Ureter (tissue), 1 donor: ENCODE measurements around the gene ATP7A. TPM values are rescaled to one million over a fixed set of nuclear protein-coding genes. Genes with fewer than 3 reads are reported as not detected.
"Not testable (repeated sequence)": the region's sequence is repeated elsewhere in the genome, so short reads cannot be mapped to it uniquely, and the experiment has no call there.

Experiments
- DNase-seq: peaks from one replicate; pipeline ENCODE4 v3.0.0-alpha.2; 2020; ENCODE audit warnings: low spot score
- total RNA-seq: library from RNA; stranded (reverse); gene quantifications from one replicate; pipeline ENCODE4 v1.2.4, GENCODE V29; 2023
- donor health status: DM: yes; HTN: yes; CAD: no.

The ATP7A gene
- total RNA-seq, 1 donor from 2014 or later, result 27.1 TPM

- no peak for DNase-seq
Observed at GRCh38 chrX:78037881-78038280, 127.4 kb downstream of the ATP7A start.

DNA sequence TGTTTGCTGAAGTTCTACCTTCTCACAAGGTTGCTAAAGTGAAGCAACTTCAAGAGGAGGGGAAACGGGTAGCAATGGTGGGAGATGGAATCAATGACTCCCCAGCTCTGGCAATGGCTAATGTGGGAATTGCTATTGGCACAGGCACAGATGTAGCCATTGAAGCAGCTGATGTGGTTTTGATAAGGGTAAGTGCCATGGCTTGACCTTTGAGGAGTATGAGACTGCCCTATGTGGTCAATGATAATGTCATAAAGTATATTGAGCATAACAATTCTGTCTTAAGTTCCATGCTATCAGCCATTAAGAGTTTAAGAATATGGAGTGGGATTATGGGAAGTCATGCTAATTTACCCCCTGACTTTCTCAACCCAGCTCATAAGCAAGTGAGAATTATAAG lies 132.1 kb downstream of the ATP7A start:
- DNase-seq, result no peak

- DNase-seq, result no peak
Observed at GRCh38 chrX:78046362-78046761, 135.9 kb downstream of the ATP7A start.

DNA sequence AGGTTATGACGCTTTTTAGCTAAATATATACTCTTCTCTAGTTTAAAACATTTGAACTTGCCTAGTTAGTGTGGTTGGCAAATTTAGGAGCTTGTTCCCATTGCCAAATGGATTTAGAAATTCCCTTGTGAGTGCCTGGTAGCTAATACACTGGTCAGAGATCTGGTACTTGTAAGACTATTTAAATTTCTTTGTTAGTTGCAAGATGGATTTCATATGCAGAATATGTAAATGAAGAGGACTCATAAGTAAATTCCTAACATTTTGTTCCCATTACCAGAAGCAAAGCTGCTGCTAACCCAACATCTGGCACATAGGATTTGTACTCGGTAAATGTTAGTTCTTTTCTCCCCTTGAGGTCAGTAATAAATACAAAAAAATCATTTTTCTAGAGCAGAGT lies 137.6 kb downstream of the ATP7A start:
- DNase-seq, result no peak

DNA sequence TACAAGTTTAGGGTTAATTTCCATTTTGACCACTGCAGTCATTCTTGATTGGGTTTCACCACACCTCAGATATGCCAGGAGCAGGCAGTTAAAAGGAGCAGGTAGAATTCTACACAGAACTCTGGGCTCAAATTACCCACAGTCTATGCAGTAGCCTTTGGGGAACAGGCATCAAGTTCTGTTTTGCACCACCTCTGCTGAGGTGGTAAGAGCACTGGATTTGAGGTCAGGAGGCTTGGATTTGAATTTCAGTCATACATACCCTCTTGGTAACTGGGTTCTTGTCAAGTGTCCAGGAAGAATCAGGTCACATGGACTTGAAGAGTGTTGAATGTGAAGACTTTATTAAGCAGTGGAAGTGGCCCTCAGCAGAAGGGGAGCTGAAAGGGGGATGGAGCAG lies 153.2 kb downstream of the ATP7A start:
- no peak for DNase-seq

- DNase-seq, result no peak
Observed at GRCh38 chrX:78064152-78064551, 153.7 kb downstream of the ATP7A start.

- not testable (repeated sequence) for DNase-seq
Observed at GRCh38 chrX:78064698-78065601, 154.5 kb downstream of the ATP7A start.

- DNase-seq, result no peak
Observed at GRCh38 chrX:78066110-78066509, 155.6 kb downstream of the ATP7A start.

DNA sequence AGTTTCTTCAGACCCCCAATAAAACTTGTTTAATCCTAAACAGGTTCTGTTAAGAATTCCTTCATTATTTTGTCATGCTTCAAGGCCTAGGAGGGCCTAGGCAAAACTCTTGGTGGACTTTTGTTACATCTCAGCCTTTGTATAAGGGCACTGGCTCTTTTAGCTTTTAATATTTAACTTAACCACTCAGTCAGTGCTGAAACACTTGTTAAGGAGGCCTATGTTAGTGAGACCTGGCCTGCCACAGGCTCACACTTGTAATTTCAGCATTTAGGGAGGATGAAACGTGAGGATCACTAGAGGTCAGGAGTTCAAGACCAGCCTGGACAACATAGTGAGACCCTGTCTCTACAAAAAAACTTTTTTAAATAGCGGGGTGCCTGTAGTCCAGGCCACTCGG lies 160.8 kb downstream of the ATP7A start:
- no peak for DNase-seq

- DNase-seq, result not testable (repeated sequence)
Observed at GRCh38 chrX:78073147-78074077, 162.9 kb downstream of the ATP7A start.

GRCh38 chrX:78074088-78074487 lies 163.6 kb downstream of the ATP7A start:
- DNase-seq, result no peak

DNA sequence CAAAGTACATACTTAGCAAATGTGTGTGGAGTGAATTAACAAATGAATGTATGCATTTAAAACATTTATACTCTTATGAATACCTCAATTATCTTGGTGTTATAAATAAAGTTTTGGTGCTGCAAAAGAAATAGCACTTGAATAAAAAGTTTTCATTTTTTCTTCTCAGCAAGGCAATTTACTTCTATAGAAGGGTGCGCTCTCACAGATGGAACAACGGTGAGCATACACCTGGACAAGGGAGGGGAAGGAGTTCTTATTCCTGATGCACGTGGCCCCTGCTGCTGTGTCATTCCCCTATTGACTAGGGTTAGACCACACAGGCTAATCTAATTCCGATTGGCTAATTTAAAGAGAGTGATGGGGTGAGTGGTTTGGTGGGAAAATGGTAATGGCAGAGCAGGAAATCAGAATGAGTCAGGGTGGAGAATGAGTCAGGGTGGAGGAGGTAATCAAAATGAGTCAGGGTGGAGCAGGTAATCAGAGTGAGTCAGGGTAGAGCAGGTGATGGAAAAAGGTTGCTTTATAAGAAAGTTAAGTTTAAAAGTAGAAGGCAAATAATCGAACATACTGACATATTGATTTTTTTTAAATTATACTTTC lies 165.4 kb downstream of the ATP7A start:
- DNase-seq, result no peak

- DNase-seq, result not testable (repeated sequence)
Observed at GRCh38 chrX:78081413-78081812, 170.9 kb downstream of the ATP7A start.

- no peak for DNase-seq
Observed at GRCh38 chrX:78092296-78092695, 181.8 kb downstream of the ATP7A start.

DNA sequence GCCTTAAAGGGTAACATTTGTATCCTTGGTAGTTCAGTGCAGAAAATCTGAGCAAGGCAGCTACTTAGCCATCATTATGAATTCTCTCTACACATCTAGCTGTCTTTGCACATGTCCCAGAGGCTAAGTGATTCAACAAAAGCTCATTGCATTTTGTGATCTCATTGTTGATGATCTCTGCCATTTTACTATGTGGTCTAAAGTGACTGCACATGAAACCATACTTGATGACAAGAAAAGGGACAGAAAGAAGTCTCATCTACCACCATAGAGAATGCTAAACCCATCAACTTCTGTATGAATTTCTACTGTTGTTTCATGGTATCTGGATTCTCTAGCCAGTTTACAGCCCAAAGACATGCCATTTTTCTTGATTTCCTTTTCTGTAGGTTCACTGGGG lies 187.6 kb downstream of the ATP7A start:
- DNase-seq, result no peak

Other genes starting within 250 kb of the ATP7A start
- gene ATRX, start 124.5 kb upstream of the ATP7A start, total RNA-seq, result 105 TPM
- gene MAGT1, start 15.3 kb upstream of the ATP7A start, total RNA-seq, result 63.3 TPM
- 325 TPM for gene COX7B, start 11.2 kb upstream of the ATP7A start, total RNA-seq
- gene PGAM4, start 58.9 kb downstream of the ATP7A start, total RNA-seq, result not detected
- gene PGK1, start 193.6 kb downstream of the ATP7A start, total RNA-seq, result 359 TPM
- gene TAF9B, start 229.0 kb downstream of the ATP7A start, total RNA-seq, result 35.1 TPM